Stomach (tissue), 19 donors: ENCODE measurements around the gene ZNF585A. TPM values are rescaled to one million over a fixed set of nuclear protein-coding genes. Genes with fewer than 3 reads are reported as not detected.

Source experiments
- DNase-seq, 2 donors: peaks; one replicate each; pipeline versions ENCODE4 v3.0.0 to v3.0.0-alpha.2; 2013 to 2019
- H3K27ac ChIP-seq, 5 donors: fragments of 200-600 bp in 4 of 5; sonication (generic) in 4 of 5; one replicate each; pipeline ENCODE4 v1.5.1; 2013 to 2019; ENCODE audit warnings: mild to moderate bottlenecking in 1 of 5, moderate library complexity in 1 of 5
- H3K27me3 ChIP-seq, 3 donors: fragments of 200-600 bp; sonication (generic); one replicate each; pipeline ENCODE4 v1.5.1; 2017 to 2019; ENCODE audit warnings: mixed run types in 1 of 3
- H3K36me3 ChIP-seq, 4 donors: fragments of 200-600 bp; sonication (generic); 1 replicate in 3 of 4; 2 replicates in 1 of 4; pipeline ENCODE4 v1.5.1; 2016 to 2019
- H3K4me1 ChIP-seq, 4 donors: fragments of 200-600 bp; sonication (generic); one replicate each; pipeline ENCODE4 v1.5.1; 2016 to 2019
- H3K4me3 ChIP-seq, 4 donors: fragments of 200-600 bp; sonication (generic) in 3 of 4; one replicate each; pipeline ENCODE4 v1.5.1; 2016 to 2019; ENCODE audit warnings: mild to moderate bottlenecking in 1 of 4
- H3K9me3 ChIP-seq, 4 donors: fragments of 200-600 bp; sonication (generic); one replicate each; pipeline ENCODE4 v1.5.1; 2016 to 2019
- EP300 ChIP-seq: sonication (generic); formaldehyde crosslinking; IDR thresholded peaks from one replicate; pipeline ENCODE4 v1.6.1; 2017; ENCODE audit warnings: antibody characterized with exemption
- POLR2A ChIP-seq, 4 donors: fragments of 450-650 bp; IDR thresholded peaks; one replicate each; pipeline ENCODE4 v1.6.1; 2016; ENCODE audit warnings: antibody characterized with exemption in 4 of 4, control low read depth in 2 of 4, mild to moderate bottlenecking in 1 of 4, moderate library complexity in 1 of 4
- POLR2AphosphoS5 ChIP-seq, 3 donors: sonication (generic); formaldehyde crosslinking; IDR thresholded peaks; one replicate each; pipeline ENCODE4 v1.6.1; 2016; ENCODE audit warnings: antibody characterized with exemption in 3 of 3
- WGBS, 5 donors: extraction: QIAGEN DNeasy Blood & Tissue Kit in 3 of 5; methylation state at CpG; one replicate each; pipeline versions ENCODE4 v1.1.5 to v1.1.7; 2013 to 2018; 5-methylcytosine and 5-hydroxymethylcytosine counted together
- intact Hi-C: fragments of 100-400 bp; cut with DNase I; formaldehyde crosslinking; loops from one replicate; pipeline ENCODE4 v1.15.1; 2023; ENCODE audit warnings: low total_unique reads
- long read RNA-seq, 10 donors: transcript quantifications; one replicate each; lab custom pipeline, GENCODE V29; 2026
- polyA plus RNA-seq, 3 donors: library from polyadenylated mRNA; stranded (reverse); fragments of 200-250 nt; gene quantifications; one replicate each; pipeline ENCODE4 v1.2.3, GENCODE V29; 2013
- total RNA-seq, 5 donors: library from RNA; depleted of rRNA; stranded (reverse); fragments of >200 nt; gene quantifications; one replicate each; pipeline versions ENCODE4 v1.1.0 to v1.2.3, GENCODE V29; 2014 to 2016
- TF ChIP-seq, protein P1 (sequence below), 7 experiments: fragments of 450-650 bp in 4 of 7; fragments of 200-600 bp in 3 of 7; sonication (generic) in 3 of 7; IDR thresholded peaks; one replicate each; pipeline ENCODE4 v1.5.1; 2016 to 2019; ENCODE audit warnings: antibody characterized with exemption in 7 of 7, control low read depth in 2 of 7, mild to moderate bottlenecking in 1 of 7
- donor health status: healthy with polysubstance abuse.
- donor health status: Bipolar disorder and iron deficiency.
- donor health status: healthy.

The ZNF585A gene
- total RNA-seq (10 to 100 TPM in 2 of 5 donors, 1 to 10 TPM in 2, under 1 TPM in 1; under 0.01 to 37.9 (median 2.9) TPM), polyA plus RNA-seq (10 to 100 TPM; 10.5 to 34.9 (median 19.2) TPM)
- long read RNA-seq, donor 1, full-length matches to known transcripts, result 6 of 6 reads
- long read RNA-seq, donor 1, partial matches to known transcripts, result 0 of 6 reads
- long read RNA-seq, donor 1, other reads (novel, unspliced or antisense), result 0 of 6 reads
- long read RNA-seq, donor 2, full-length matches to known transcripts, result 4 of 4 reads
- long read RNA-seq, donor 2, partial matches to known transcripts, result 0 of 4 reads
- long read RNA-seq, donor 2, other reads (novel, unspliced or antisense), result 0 of 4 reads
- long read RNA-seq, donor 3, partial matches to known transcripts, result 0 of 5 reads
- long read RNA-seq, donor 3, other reads (novel, unspliced or antisense), result 0 of 5 reads
- long read RNA-seq, donor 4, partial matches to known transcripts, result 0 of 1 reads
- long read RNA-seq, donor 4, other reads (novel, unspliced or antisense), result 0 of 1 reads
- long read RNA-seq, donor 5, full-length matches to known transcripts, result 8 of 8 reads
- long read RNA-seq, donor 5, partial matches to known transcripts, result 0 of 8 reads
- long read RNA-seq, donor 5, other reads (novel, unspliced or antisense), result 0 of 8 reads
- long read RNA-seq, donor 6, full-length matches to known transcripts, result 16 of 16 reads
- long read RNA-seq, donor 6, partial matches to known transcripts, result 0 of 16 reads
- long read RNA-seq, donor 6, other reads (novel, unspliced or antisense), result 0 of 16 reads
- long read RNA-seq, donor 7, transcript ZNF585A-205 (3 exons, 596 nt), result major isoform, 11 of 11 reads
- long read RNA-seq, donor 7, partial matches to known transcripts, result 0 of 11 reads
- long read RNA-seq, donor 7, other reads (novel, unspliced or antisense), result 0 of 11 reads
- long read RNA-seq, donor 8, full-length matches to known transcripts, result 7 of 7 reads
- long read RNA-seq, donor 8, partial matches to known transcripts, result 0 of 7 reads
- long read RNA-seq, donor 8, other reads (novel, unspliced or antisense), result 0 of 7 reads
- long read RNA-seq, donor 9, transcript ZNF585A-205 (3 exons, 596 nt), result major isoform, 12 of 13 reads
- long read RNA-seq, donor 9, partial matches to known transcripts, result 0 of 13 reads
- long read RNA-seq, donor 9, other reads (novel, unspliced or antisense), result 0 of 13 reads
- long read RNA-seq, donor 10, transcript ZNF585A-205 (3 exons, 596 nt), result major isoform, 8 of 8 reads
- long read RNA-seq, donor 10, partial matches to known transcripts, result 0 of 8 reads
- long read RNA-seq, donor 10, other reads (novel, unspliced or antisense), result 0 of 8 reads

- Histone ChIP-seq H3K27me3 (no peaks in the 10 kb centered on the region), H3K27ac (peak within 1 kb of the TSS; percentile 63 to 85 (median 79)), H3K4me1 (peaks cover 0 to 12% (median 8%) of the 10 kb centered on the region in 4 donors), H3K9me3 (peaks cover 5 to 65% (median 29%) of the 10 kb centered on the region in 4 donors), H3K4me3 (peak within 1 kb of the TSS; percentile 63 to 68 (median 66)), H3K36me3 (peaks cover 14 to 31% (median 29%) of the 10 kb centered on the region in 4 donors)
- TF ChIP-seq, protein P1, sequence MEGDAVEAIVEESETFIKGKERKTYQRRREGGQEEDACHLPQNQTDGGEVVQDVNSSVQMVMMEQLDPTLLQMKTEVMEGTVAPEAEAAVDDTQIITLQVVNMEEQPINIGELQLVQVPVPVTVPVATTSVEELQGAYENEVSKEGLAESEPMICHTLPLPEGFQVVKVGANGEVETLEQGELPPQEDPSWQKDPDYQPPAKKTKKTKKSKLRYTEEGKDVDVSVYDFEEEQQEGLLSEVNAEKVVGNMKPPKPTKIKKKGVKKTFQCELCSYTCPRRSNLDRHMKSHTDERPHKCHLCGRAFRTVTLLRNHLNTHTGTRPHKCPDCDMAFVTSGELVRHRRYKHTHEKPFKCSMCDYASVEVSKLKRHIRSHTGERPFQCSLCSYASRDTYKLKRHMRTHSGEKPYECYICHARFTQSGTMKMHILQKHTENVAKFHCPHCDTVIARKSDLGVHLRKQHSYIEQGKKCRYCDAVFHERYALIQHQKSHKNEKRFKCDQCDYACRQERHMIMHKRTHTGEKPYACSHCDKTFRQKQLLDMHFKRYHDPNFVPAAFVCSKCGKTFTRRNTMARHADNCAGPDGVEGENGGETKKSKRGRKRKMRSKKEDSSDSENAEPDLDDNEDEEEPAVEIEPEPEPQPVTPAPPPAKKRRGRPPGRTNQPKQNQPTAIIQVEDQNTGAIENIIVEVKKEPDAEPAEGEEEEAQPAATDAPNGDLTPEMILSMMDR (IDR thresholded peaks at IDR 0.05), result peak in 2 of 7 experiments; percentile 24 to 31
- no peak for TF ChIP-seq POLR2A (IDR thresholded peaks at IDR 0.05)
- TF ChIP-seq EP300, result no peak
- TF ChIP-seq POLR2AphosphoS5 (IDR thresholded peaks at IDR 0.05), result peak; percentile 64 to 94 (median 87)
- intact Hi-C loops, result no loop called here
- peak; percentile 93 to 99 for DNase-seq
- WGBS, 5 donors, result 4 to 5% (median 5%) methylated on average over 29 to 30 of the region's 30 CpGs
Measured at GRCh38 chr19:37172368-37173366, at the start of gene ZNF585A. Gene ZNF585A (minus strand): TSS chr19:37172695. CDS start chr19:37169910, 2,785 bp downstream.

GRCh38 chr19:37221136-37221535, 48.6 kb upstream of the ZNF585A start:
- Histone ChIP-seq H3K27me3 (no peaks in the 10 kb centered on the region), H3K4me3 (no peak overlapping the region), H3K27ac (no peak overlapping the region), H3K4me1 (peaks cover 4 to 28% (median 18%) of the 10 kb centered on the region in 4 donors), H3K36me3 (peaks cover 17 to 58% (median 51%) of the 10 kb centered on the region in 4 donors), H3K9me3 (peaks cover 0 to 52% (median 19%) of the 10 kb centered on the region in 4 donors)
- DNase-seq, result no peak
- intact Hi-C loops, result no loop called here
- TF ChIP-seq POLR2A (IDR thresholded peaks at IDR 0.05), result no peak
- TF ChIP-seq POLR2AphosphoS5 (IDR thresholded peaks at IDR 0.05), result no peak
- no peak for TF ChIP-seq EP300
- TF ChIP-seq, protein P1 (IDR thresholded peaks at IDR 0.05), result no peak
- 93 to 100% (median 96%) methylated on average over 2 of the region's 2 CpGs for WGBS, 5 donors

GRCh38 chr19:37220383-37220782, 47.9 kb upstream of the ZNF585A start:
- H3K27me3 ChIP-seq, result no peaks in the 10 kb centered on the region
- TF ChIP-seq EP300 (no peak), POLR2A (IDR thresholded peaks at IDR 0.05) (no peak), POLR2AphosphoS5 (IDR thresholded peaks at IDR 0.05) (no peak)
- TF ChIP-seq, protein P1 (IDR thresholded peaks at IDR 0.05), result no peak
- H3K4me3 ChIP-seq, result no peak overlapping the region
- 92 to 96% (median 94%) methylated on average over 3 of the region's 3 CpGs for WGBS, 5 donors
- H3K9me3 ChIP-seq, result peaks cover 0 to 44% (median 16%) of the 10 kb centered on the region in 4 donors
- H3K27ac ChIP-seq, result no peak overlapping the region
- intact Hi-C loops, result no loop called here
- DNase-seq, result no peak
- H3K4me1 ChIP-seq, result peaks cover 4 to 28% (median 18%) of the 10 kb centered on the region in 4 donors
- H3K36me3 ChIP-seq, result peaks cover 9 to 50% (median 44%) of the 10 kb centered on the region in 4 donors
